GM12892 (cell line): ENCODE measurements around the gene SMG6.

Source experiments
- POLR2A ChIP-seq: IDR thresholded peaks from 2 replicates; pipeline ENCODE4 v1.6.1; 2011; ENCODE audit warnings: low read depth, low read length, control low read depth
- POLR2AphosphoS5 ChIP-seq: IDR thresholded peaks from 2 replicates; pipeline ENCODE4 v1.6.1; 2011; ENCODE audit warnings: low read depth, low read length, control low read depth
- TAF1 ChIP-seq: IDR thresholded peaks from 2 replicates; pipeline ENCODE4 v1.6.1; 2011; ENCODE audit warnings: low read depth, mild to moderate bottlenecking, control low read depth, low read length, borderline replicate concordance

DNA sequence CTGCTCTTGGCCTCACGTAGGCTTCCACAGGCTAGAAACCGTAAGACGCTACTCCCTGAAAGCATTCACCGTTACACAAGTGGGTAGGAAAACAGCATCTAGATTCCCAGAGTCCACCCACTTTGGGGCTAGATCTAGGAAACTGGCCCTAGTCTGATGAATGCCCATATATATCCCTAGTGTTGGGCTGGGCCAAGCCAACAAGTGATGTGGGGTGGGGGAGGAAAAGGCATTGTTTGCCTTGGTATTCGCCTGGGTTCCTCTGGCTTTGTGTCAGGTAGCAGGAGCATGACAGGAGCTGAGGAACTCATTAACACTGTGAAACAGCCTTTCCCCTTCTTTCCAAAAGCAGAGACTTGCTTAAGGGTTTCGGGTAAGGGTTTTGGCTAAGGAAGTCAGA, 112.4 kb downstream of the SMG6 start:
- no peak for TF ChIP-seq POLR2A
- no peak for TF ChIP-seq POLR2AphosphoS5
- TF ChIP-seq TAF1 = no peak
